Endodermal cell (in vitro differentiated cells): Measurements from ENCODE around the gene MSLN. TPM values are rescaled to one million over a fixed set of nuclear protein-coding genes. Genes with fewer than 3 reads are reported as not detected.

Experiments used
- DNase-seq: peaks from one replicate; pipeline ENCODE4 v3.0.0-alpha.2; 2017
- H3K27ac ChIP-seq: 2 replicates; pipeline ENCODE4 v1.5.1; 2013; ENCODE audit warnings: mild to moderate bottlenecking, low read depth, low read length, moderate library complexity
- H3K27me3 ChIP-seq: 2 replicates; pipeline ENCODE4 v1.6.1; 2013; ENCODE audit warnings: mild to moderate bottlenecking, low read length, moderate library complexity; ENCODE audit not compliant: insufficient read depth, control insufficient read depth, poor library complexity, severe bottlenecking
- H3K36me3 ChIP-seq: 2 replicates; pipeline ENCODE4 v1.7.0; 2013; ENCODE audit warnings: mild to moderate bottlenecking, low read length, moderate library complexity; ENCODE audit not compliant: control insufficient read depth, insufficient read depth
- H3K4me1 ChIP-seq: one replicate; pipeline ENCODE4 v1.7.0; 2013; ENCODE audit warnings: low read length; ENCODE audit not compliant: control insufficient read depth, insufficient read depth
- H3K4me3 ChIP-seq: 2 replicates; pipeline ENCODE4 v1.5.1; 2013; ENCODE audit warnings: mild to moderate bottlenecking, low read length, moderate library complexity
- H3K9ac ChIP-seq: 2 replicates; pipeline ENCODE4 v1.6.1; 2013; ENCODE audit warnings: mild to moderate bottlenecking, low read length, moderate library complexity; ENCODE audit not compliant: poor library complexity, severe bottlenecking; ENCODE audit errors: extremely low read depth
- H3K9me3 ChIP-seq: 2 replicates; pipeline ENCODE4 v1.6.1; 2013; ENCODE audit warnings: mild to moderate bottlenecking, low read length, moderate library complexity; ENCODE audit not compliant: control insufficient read depth
- H3K27ac Mint-ChIP-seq: 2 replicates; pipeline ENCODE4 v1.8.0; 2020; ENCODE audit warnings: mixed read lengths
- H3K27me3 Mint-ChIP-seq: 2 replicates; pipeline ENCODE4 v1.8.0; 2021; ENCODE audit warnings: mild to moderate bottlenecking, mixed read lengths; ENCODE audit not compliant: insufficient read depth
- H3K36me3 Mint-ChIP-seq: 2 replicates; pipeline ENCODE4 v1.8.0; 2020; ENCODE audit warnings: low read depth, mixed read lengths
- H3K4me1 Mint-ChIP-seq: 2 replicates; pipeline ENCODE4 v1.8.0; 2020; ENCODE audit warnings: mixed read lengths
- H3K4me3 Mint-ChIP-seq: 2 replicates; pipeline ENCODE4 v1.8.0; 2020; ENCODE audit warnings: mild to moderate bottlenecking, moderate library complexity, mixed read lengths
- H3K9me3 Mint-ChIP-seq: 2 replicates; pipeline ENCODE4 v1.8.0; 2020; ENCODE audit warnings: mild to moderate bottlenecking, mixed read lengths
- CTCF ChIP-seq: fragments of 200-600 bp; sonication (generic); conservative IDR thresholded peaks from 2 replicates; pipeline ENCODE4 v1.5.0; 2021; ENCODE audit warnings: antibody characterized with exemption, mild to moderate bottlenecking
- WGBS, 2 experiments: methylation state at CpG; one replicate each; pipeline versions ENCODE4 v1.1.5 to v1.1.7; 2013; ENCODE audit warnings: missing lambda C conversion rate in 2 of 2, mixed read lengths in 1 of 2; ENCODE audit not compliant: insufficient coverage in 1 of 2, insufficient read length in 1 of 2; 5-methylcytosine and 5-hydroxymethylcytosine counted together
- total RNA-seq, 2 donors: library from RNA; stranded (reverse); fragmentation: NEBNext Ultra II Directional in 1 of 2; extraction: Animal tissue kit (Norgen Biotek cat#: 25700) in 1 of 2; gene quantifications; 2 replicates in 1 of 2; 3 replicates in 1 of 2; pipeline ENCODE4 v1.2.1, GENCODE V29; 2021

Gene MSLN
- total RNA-seq, 2 donors from 2014 or later = 0.42 to 0.86 TPM

DNA sequence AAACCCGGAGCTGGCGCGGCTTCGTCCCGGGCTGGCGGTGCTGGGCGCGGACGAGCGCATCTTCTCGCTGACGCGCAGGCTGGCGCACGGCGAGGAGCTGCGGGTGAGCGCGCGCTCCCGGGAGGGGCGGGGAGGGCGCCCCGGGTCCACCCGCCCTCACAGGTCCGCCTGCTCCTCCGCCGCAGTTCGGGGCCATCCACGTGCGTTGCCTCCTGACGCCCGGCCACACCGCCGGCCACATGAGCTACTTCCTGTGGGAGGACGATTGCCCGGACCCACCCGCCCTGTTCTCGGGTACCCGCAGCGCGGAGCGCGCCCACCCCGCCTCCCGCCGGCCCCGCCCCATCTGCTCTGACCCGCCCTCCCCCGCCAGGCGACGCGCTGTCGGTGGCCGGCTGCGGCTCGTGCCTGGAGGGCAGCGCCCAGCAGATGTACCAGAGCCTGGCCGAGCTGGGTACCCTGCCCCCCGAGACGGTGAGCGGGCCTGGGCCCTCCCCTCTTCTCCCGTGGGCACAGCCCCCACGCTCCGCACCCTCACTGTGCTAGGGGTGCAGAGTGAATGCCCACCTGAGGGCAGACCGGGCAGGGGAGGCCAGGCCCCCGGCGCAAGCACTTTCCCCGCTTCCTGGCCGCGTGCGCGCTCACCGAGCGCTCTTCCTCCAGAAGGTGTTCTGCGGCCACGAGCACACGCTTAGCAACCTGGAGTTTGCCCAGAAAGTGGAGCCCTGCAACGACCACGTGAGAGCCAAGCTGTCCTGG is 32.2 kb upstream of the MSLN start:
- Mint-ChIP-seq H3K36me3 (peaks cover 9% of the 10 kb centered on the region), H3K9me3 (no peaks in the 10 kb centered on the region), H3K27me3 (peaks cover 15% of the 10 kb centered on the region), H3K4me3 (peak overlapping the region; percentile 44), H3K27ac (no peak overlapping the region), H3K4me1 (no peaks in the 10 kb centered on the region)
- WGBS, 2 experiments = 3 to 4% methylated on average over 16 to 80 of the region's 80 CpGs
- TF ChIP-seq CTCF = no peak
- no peak overlapping the region for H3K27ac ChIP-seq
- H3K36me3 ChIP-seq = peaks cover 4% of the 10 kb centered on the region
- H3K9ac ChIP-seq = no peak overlapping the region
- DNase-seq = peak; percentile 91
- peaks cover 3% of the 10 kb centered on the region for H3K4me1 ChIP-seq
- H3K27me3 ChIP-seq = peaks cover 19% of the 10 kb centered on the region
- no peaks in the 10 kb centered on the region for H3K9me3 ChIP-seq
- H3K4me3 ChIP-seq = peak overlapping the region; percentile 66

GRCh38 chr16:728890-729744 is 31.4 kb upstream of the MSLN start:
- Mint-ChIP-seq H3K4me3 (peak overlapping the region; percentile 44), H3K27me3 (peaks cover 15% of the 10 kb centered on the region), H3K9me3 (no peaks in the 10 kb centered on the region), H3K36me3 (peaks cover 9% of the 10 kb centered on the region), H3K27ac (no peak overlapping the region), H3K4me1 (no peaks in the 10 kb centered on the region)
- H3K9me3 ChIP-seq = no peaks in the 10 kb centered on the region
- H3K4me3 ChIP-seq = no peak overlapping the region
- no peak overlapping the region for H3K9ac ChIP-seq
- H3K27ac ChIP-seq = no peak overlapping the region
- TF ChIP-seq CTCF = no peak
- H3K36me3 ChIP-seq = peaks cover 10% of the 10 kb centered on the region
- WGBS, 2 experiments = 81 to 88% methylated on average over 27 to 55 of the region's 55 CpGs
- DNase-seq = peak; percentile 72
- peaks cover 3% of the 10 kb centered on the region for H3K4me1 ChIP-seq
- H3K27me3 ChIP-seq = peaks cover 19% of the 10 kb centered on the region

- no peak overlapping the region for H3K27ac Mint-ChIP-seq
- Histone ChIP-seq H3K27me3 (peaks cover 19% of the 10 kb centered on the region), H3K36me3 (peaks cover 10% of the 10 kb centered on the region), H3K4me3 (no peak overlapping the region), H3K27ac (no peak overlapping the region), H3K9ac (no peak overlapping the region), H3K9me3 (no peaks in the 10 kb centered on the region), H3K4me1 (peaks cover 3% of the 10 kb centered on the region)
- no peaks in the 10 kb centered on the region for H3K9me3 Mint-ChIP-seq
- no peak for TF ChIP-seq CTCF
- peaks cover 9% of the 10 kb centered on the region for H3K36me3 Mint-ChIP-seq
- no peak for DNase-seq
- no peak overlapping the region for H3K4me3 Mint-ChIP-seq
- peaks cover 14% of the 10 kb centered on the region for H3K27me3 Mint-ChIP-seq
- 94 to 97% methylated on average over 24 to 37 of the region's 37 CpGs for WGBS, 2 experiments
- no peaks in the 10 kb centered on the region for H3K4me1 Mint-ChIP-seq
Observed at GRCh38 chr16:729768-730665, 30.5 kb upstream of the MSLN start.
